Naive B cell (primary cell): Measurements from ENCODE around the gene PYGB. TPM values are rescaled to one million over a fixed set of nuclear protein-coding genes. Genes with fewer than 3 reads are reported as not detected.
"Not testable (repeated sequence)": the region's sequence is repeated elsewhere in the genome, so short reads cannot be mapped to it uniquely, and the experiment has no call there.

ENCODE experiments used
- ATAC-seq, 2 donors: fragments of 150-1000 bp; cut with Tn5 transposase; 2 replicates each; pipeline ENCODE4 v1.10.0; 2021; ENCODE audit warnings: low read depth in 2 of 2, mild to moderate bottlenecking in 2 of 2, moderate library complexity in 2 of 2
- DNase-seq: peaks from one replicate; pipeline ENCODE4 v3.0.0; 2022
- H3K27ac Mint-ChIP-seq, 6 donors: one replicate each; pipeline ENCODE4 v1.8.0; 2020 to 2022; ENCODE audit warnings: mild to moderate bottlenecking in 6 of 6, mixed read lengths in 6 of 6, moderate library complexity in 5 of 6, inconsistent platforms in 2 of 6
- H3K27me3 Mint-ChIP-seq, 3 donors: one replicate each; pipeline ENCODE4 v1.8.0; 2021 to 2022; ENCODE audit warnings: mixed read lengths in 3 of 3, mild to moderate bottlenecking in 1 of 3
- H3K36me3 Mint-ChIP-seq, 2 donors: one replicate each; pipeline ENCODE4 v1.8.0; 2020 to 2022; ENCODE audit warnings: mixed read lengths in 2 of 2, inconsistent platforms in 1 of 2, mild to moderate bottlenecking in 1 of 2
- H3K4me1 Mint-ChIP-seq, 3 donors: one replicate each; pipeline ENCODE4 v1.8.0; 2020 to 2022; ENCODE audit warnings: mixed read lengths in 3 of 3, inconsistent platforms in 1 of 3, mild to moderate bottlenecking in 1 of 3, moderate library complexity in 1 of 3
- H3K4me3 Mint-ChIP-seq, 8 donors: one replicate each; pipeline ENCODE4 v1.8.0; 2020 to 2022; ENCODE audit warnings: mild to moderate bottlenecking in 8 of 8, mixed read lengths in 8 of 8, moderate library complexity in 8 of 8, inconsistent platforms in 2 of 8
- H3K9me3 Mint-ChIP-seq, 7 donors: one replicate each; pipeline ENCODE4 v1.8.0; 2020 to 2022; ENCODE audit warnings: mixed read lengths in 7 of 7, mild to moderate bottlenecking in 5 of 7, inconsistent platforms in 2 of 7, moderate library complexity in 1 of 7
- polyA plus RNA-seq, 6 donors: library from polyadenylated mRNA; unstranded; fragments of 300-500 nt; fragmentation: Illumina TruSeq; gene quantifications; one replicate each; pipeline ENCODE4 v1.2.3, GENCODE V29; 2021; ENCODE audit warnings: low read depth in 6 of 6

Gene PYGB
- polyA plus RNA-seq, 6 donors from 2014 or later: 16.4 to 26.6 (median 22.8) TPM

GRCh38 chr20:25229486-25230165 lies 18.3 kb upstream of the PYGB start:
- peak overlapping the region in 1 of 6 donors; percentile 8 for H3K27ac Mint-ChIP-seq

GRCh38 chr20:25230166-25230831 lies 17.6 kb upstream of the PYGB start:
- no peak for DNase-seq
- no peaks in the 10 kb centered on the region for H3K9me3 Mint-ChIP-seq
- H3K27ac Mint-ChIP-seq: peak overlapping the region in 1 of 6 donors; percentile 21
- no peaks in the 10 kb centered on the region for H3K36me3 Mint-ChIP-seq
- H3K4me1 Mint-ChIP-seq: peaks cover 0 to 12% (median 10%) of the 10 kb centered on the region in 3 donors
- H3K27me3 Mint-ChIP-seq: peaks cover 0 to 13% (median 8%) of the 10 kb centered on the region in 3 donors
- H3K4me3 Mint-ChIP-seq: peak overlapping the region in 1 of 8 donors; percentile 29
- no peak for ATAC-seq

More at GRCh38 chr20:25229486-25230165, 18.3 kb upstream of the PYGB start:
- H3K4me3 Mint-ChIP-seq: peak overlapping the region in 1 of 8 donors; percentile 56
- ATAC-seq (no peak), DNase-seq (no peak)
- H3K9me3 Mint-ChIP-seq: no peaks in the 10 kb centered on the region
- peaks cover 0 to 9% (median 4%) of the 10 kb centered on the region in 3 donors for H3K27me3 Mint-ChIP-seq
- H3K4me1 Mint-ChIP-seq: peaks cover 0 to 12% (median 10%) of the 10 kb centered on the region in 3 donors
- no peaks in the 10 kb centered on the region for H3K36me3 Mint-ChIP-seq

DNA sequence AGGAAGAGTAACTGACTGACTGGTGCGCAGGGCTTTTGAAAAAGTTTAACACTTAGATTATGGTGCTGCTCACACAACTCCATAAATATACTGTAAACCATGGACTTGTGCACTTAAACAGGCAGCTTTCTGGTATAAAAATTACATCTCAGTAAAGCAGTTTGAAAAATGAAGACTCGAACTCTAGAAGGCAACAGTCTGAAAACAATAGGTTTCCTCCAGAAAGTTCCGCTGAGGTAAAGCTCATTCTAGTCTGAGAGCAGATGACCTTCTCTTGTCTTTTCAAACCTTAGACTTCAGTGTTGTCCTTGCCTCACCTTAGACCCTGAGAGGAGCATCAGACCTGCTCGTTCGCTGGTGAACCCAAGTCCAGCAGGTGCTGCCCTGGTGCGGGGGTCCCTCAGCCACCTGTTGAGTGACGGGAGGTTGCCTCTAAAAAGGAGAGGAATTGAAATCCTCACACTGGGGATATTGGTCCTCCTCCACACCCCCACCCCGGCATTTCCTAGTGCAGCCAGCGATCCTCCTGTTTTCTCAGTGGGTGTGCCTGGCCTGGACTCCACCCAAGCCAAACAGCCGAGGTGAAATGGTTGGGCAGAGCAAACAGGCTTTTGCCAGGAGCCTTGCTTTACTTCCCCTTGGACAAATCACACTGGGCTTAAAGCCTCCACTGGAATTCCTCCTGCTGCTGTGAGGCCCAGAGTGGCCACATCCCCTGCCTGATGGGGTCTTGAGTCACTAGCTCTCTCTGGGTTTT lies 14.7 kb upstream of the PYGB start:
- Mint-ChIP-seq H3K4me3 (no peak overlapping the region), H3K27me3 (peaks cover 13 to 37% (median 22%) of the 10 kb centered on the region in 3 donors), H3K27ac (no peak overlapping the region), H3K4me1 (peaks cover 0 to 12% (median 10%) of the 10 kb centered on the region in 3 donors), H3K9me3 (no peaks in the 10 kb centered on the region), H3K36me3 (no peaks in the 10 kb centered on the region)
- DNase-seq (no peak), ATAC-seq (no peak)

GRCh38 chr20:25234009-25234849 lies 13.7 kb upstream of the PYGB start:
- not testable (repeated sequence) for H3K27ac Mint-ChIP-seq, H3K36me3 Mint-ChIP-seq, ATAC-seq, H3K9me3 Mint-ChIP-seq, H3K4me3 Mint-ChIP-seq, DNase-seq
- Mint-ChIP-seq H3K4me1 (peaks cover 0 to 12% (median 10%) of the 10 kb centered on the region in 3 donors), H3K27me3 (peaks cover 22 to 38% (median 29%) of the 10 kb centered on the region in 3 donors)

GRCh38 chr20:25236450-25237304 lies 11.2 kb upstream of the PYGB start:
- H3K4me3 Mint-ChIP-seq: peak overlapping the region in 1 of 8 donors; percentile 47
- ATAC-seq: no peak
- peaks cover 0 to 4% (median 0%) of the 10 kb centered on the region in 3 donors for H3K4me1 Mint-ChIP-seq
- no peaks in the 10 kb centered on the region for H3K36me3 Mint-ChIP-seq
- H3K9me3 Mint-ChIP-seq: peaks cover 0 to 1% (median 0%) of the 10 kb centered on the region in 7 donors
- H3K27ac Mint-ChIP-seq: no peak overlapping the region
- H3K27me3 Mint-ChIP-seq: peaks cover 22 to 40% (median 29%) of the 10 kb centered on the region in 3 donors
- no peak for DNase-seq

DNA sequence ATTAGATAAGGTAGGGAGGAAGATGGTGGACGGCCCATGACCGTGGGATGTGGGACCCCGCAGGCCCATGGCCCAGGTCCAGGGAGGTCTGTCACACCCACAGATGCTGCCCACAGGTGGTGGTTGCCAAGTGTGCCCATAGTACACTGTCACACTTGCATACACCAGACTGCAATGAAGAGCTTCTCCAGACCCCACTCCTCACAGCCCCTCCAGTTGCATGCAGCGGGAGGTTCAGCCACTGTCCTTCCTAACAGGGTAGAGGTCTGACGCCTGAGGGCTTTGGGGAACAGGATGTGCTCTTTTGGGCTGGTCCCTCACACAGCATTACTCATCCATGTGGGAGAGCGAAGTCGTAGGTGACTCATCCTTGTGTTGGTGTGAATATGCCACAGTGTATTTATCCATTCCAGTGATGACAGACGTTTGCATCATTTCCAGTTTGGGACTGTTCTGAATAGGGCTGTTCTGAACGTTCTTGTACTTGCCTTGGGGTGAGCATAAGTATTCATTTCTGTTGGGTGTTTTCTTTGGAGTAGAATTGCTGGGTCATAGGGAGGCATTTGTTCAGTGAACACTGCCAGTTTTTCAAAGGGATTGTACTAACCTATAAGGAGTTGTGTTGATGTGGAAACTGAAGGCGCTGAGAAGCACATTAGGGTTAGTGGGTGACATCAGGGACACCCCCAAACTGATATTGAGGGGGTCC lies 10.1 kb upstream of the PYGB start:
- Mint-ChIP-seq H3K27ac (peak overlapping the region in 2 of 6 donors; percentile 14), H3K4me3 (no peak overlapping the region), H3K9me3 (peaks cover 0 to 1% (median 0%) of the 10 kb centered on the region in 7 donors), H3K27me3 (peaks cover 22 to 51% (median 40%) of the 10 kb centered on the region in 3 donors), H3K36me3 (no peaks in the 10 kb centered on the region), H3K4me1 (peaks cover 0 to 7% (median 0%) of the 10 kb centered on the region in 3 donors)
- no peak for DNase-seq
- no peak for ATAC-seq

- Mint-ChIP-seq H3K27ac (no peak overlapping the region), H3K4me3 (peak overlapping the region in 2 of 8 donors; percentile 22 to 36), H3K27me3 (peaks cover 29 to 57% (median 41%) of the 10 kb centered on the region in 3 donors), H3K36me3 (no peaks in the 10 kb centered on the region), H3K9me3 (peaks cover 0 to 1% (median 0%) of the 10 kb centered on the region in 7 donors), H3K4me1 (peaks cover 0 to 7% (median 0%) of the 10 kb centered on the region in 3 donors)
- ATAC-seq: no peak
- no peak for DNase-seq
Measured at GRCh38 chr20:25238319-25239037, 9.4 kb upstream of the PYGB start.

- DNase-seq (no peak), ATAC-seq (no peak)
- H3K4me1 Mint-ChIP-seq: peaks cover 0 to 7% (median 0%) of the 10 kb centered on the region in 3 donors
- H3K9me3 Mint-ChIP-seq: peaks cover 0 to 4% (median 0%) of the 10 kb centered on the region in 7 donors
- peaks cover 27 to 51% (median 41%) of the 10 kb centered on the region in 3 donors for H3K27me3 Mint-ChIP-seq
- H3K4me3 Mint-ChIP-seq: no peak overlapping the region
- H3K36me3 Mint-ChIP-seq: no peaks in the 10 kb centered on the region
- no peak overlapping the region for H3K27ac Mint-ChIP-seq
Measured at GRCh38 chr20:25239387-25240370, 8.2 kb upstream of the PYGB start.

GRCh38 chr20:25240851-25241658 lies 6.8 kb upstream of the PYGB start:
- peaks cover 24 to 45% (median 43%) of the 10 kb centered on the region in 3 donors for H3K27me3 Mint-ChIP-seq
- not testable (repeated sequence) for DNase-seq, H3K4me1 Mint-ChIP-seq, H3K4me3 Mint-ChIP-seq, H3K27ac Mint-ChIP-seq, H3K9me3 Mint-ChIP-seq, H3K36me3 Mint-ChIP-seq, ATAC-seq

GRCh38 chr20:25241659-25241955 lies 6.3 kb upstream of the PYGB start:
- not testable (repeated sequence) for H3K27ac Mint-ChIP-seq, H3K4me3 Mint-ChIP-seq, H3K9me3 Mint-ChIP-seq, H3K36me3 Mint-ChIP-seq, DNase-seq, ATAC-seq
- peaks cover 4 to 11% (median 5%) of the 10 kb centered on the region in 3 donors for H3K4me1 Mint-ChIP-seq
- peaks cover 24 to 44% (median 41%) of the 10 kb centered on the region in 3 donors for H3K27me3 Mint-ChIP-seq
